Stomach (tissue), 4 donors: ENCODE results near the gene GUF1.

Experiments used
- CTCF ChIP-seq, 7 experiments: fragments of 450-650 bp in 4 of 7; fragments of 200-600 bp in 3 of 7; sonication (generic) in 3 of 7; IDR thresholded peaks; one replicate each; pipeline ENCODE4 v1.5.1; 2016 to 2019; ENCODE audit warnings: antibody characterized with exemption in 7 of 7, control low read depth in 2 of 7, mild to moderate bottlenecking in 1 of 7
- POLR2AphosphoS5 ChIP-seq, 3 donors: sonication (generic); formaldehyde crosslinking; IDR thresholded peaks; one replicate each; pipeline ENCODE4 v1.6.1; 2016; ENCODE audit warnings: antibody characterized with exemption in 3 of 3

GRCh38 chr4:44722001-44722400 lies 43.8 kb downstream of the GUF1 start:
- no peak for TF ChIP-seq CTCF (IDR thresholded peaks at IDR 0.05)
- no peak for TF ChIP-seq POLR2AphosphoS5 (IDR thresholded peaks at IDR 0.05)
